ENCODE measurements around the gene IFI30. TPM values are rescaled to one million over a fixed set of nuclear protein-coding genes. Genes with fewer than 3 reads are reported as not detected.

Gene IFI30
- total RNA-seq, 1 experiment from 2014 or later = 23.6 TPM

DNA sequence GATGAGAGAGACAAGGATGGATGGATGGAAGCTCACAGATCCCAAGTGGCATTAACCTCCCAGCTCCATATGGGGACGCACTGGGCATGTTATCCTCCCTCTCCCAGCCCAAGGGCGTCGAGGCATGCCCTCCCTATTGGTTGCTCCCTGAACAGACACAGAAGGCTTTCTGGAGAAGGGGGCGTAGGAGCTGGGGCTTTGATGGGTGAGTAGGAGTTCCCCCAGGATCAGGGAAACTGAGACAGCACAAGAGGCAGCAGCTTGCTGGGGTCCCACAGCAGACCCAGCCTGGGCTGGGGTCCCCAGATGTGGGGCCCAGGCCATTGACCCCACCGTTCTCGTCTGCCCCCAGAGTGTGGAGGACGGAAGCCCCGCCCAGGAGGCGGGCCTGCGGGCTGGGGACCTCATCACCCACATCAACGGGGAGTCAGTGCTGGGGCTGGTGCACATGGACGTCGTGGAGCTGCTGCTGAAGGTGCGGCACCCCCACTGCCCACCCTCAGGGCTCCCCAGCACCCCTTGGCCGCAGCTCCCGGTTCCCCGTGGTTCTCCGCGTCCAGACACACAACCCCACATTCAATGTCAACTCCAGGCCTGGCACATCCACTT lies 28.1 kb upstream of the IFI30 start:
- H3T11ph ChIP-seq (ENCODE audit: low read length) = no peak overlapping the region
- no peak overlapping the region for H2AFZ ChIP-seq (ENCODE audit: low read length)
- H3K4me1 ChIP-seq (ENCODE audit: insufficient read depth, low read length) = no peaks in the 10 kb centered on the region
- H3K9me3 Mint-ChIP-seq = 0 out of 5 replicates have a peak, but pooled peaks cover 0 to under 1% of the 10 kb centered on the region in 2 experiments
- H4K91ac ChIP-seq (ENCODE audit: insufficient read length, low read depth, low read length) = no peak overlapping the region
- no peak overlapping the region for H3K27ac Mint-ChIP-seq
- DNase-seq = no peak
- H3K4me1 Mint-ChIP-seq = peaks cover 0 to 3% of the 10 kb centered on the region in 2 experiments; a peak in 1 of 4 replicates
- H3K79me1 ChIP-seq (ENCODE audit: insufficient read depth, low read depth, low read length, poor library complexity, severe bottlenecking) = no peaks in the 10 kb centered on the region
- H4K20me1 ChIP-seq (ENCODE audit: control insufficient read depth, insufficient read depth, insufficient read length) = no peaks in the 10 kb centered on the region
- H3K79me2 ChIP-seq (ENCODE audit: insufficient read depth, low read length) = no peaks in the 10 kb centered on the region
- no peak overlapping the region for H3K56ac ChIP-seq (ENCODE audit: insufficient read length, low read depth, low read length)
- H4K5ac ChIP-seq (ENCODE audit: insufficient read length, low read depth, low read length) = no peak overlapping the region
- H3K9ac ChIP-seq (ENCODE audit: extremely low read depth, insufficient read length, low read length) = no peak overlapping the region
- no peak overlapping the region for H3K4me2 ChIP-seq (ENCODE audit: insufficient read depth, insufficient read length, low read length)
- no peak overlapping the region for H2AK5ac ChIP-seq (ENCODE audit: insufficient read length, low read length)
- peaks cover 22 to 50% (median 45%) of the 10 kb centered on the region in 3 experiments for H3K36me3 Mint-ChIP-seq (ENCODE audit: insufficient read depth in 1 of 3, low read depth in 3 of 3)
- no peak overlapping the region for H3K18ac ChIP-seq (ENCODE audit: insufficient read length, low read depth, low read length)
- no CpG with 5 or more reads among the region's 19 CpGs for WGBS (ENCODE audit: extremely low coverage, insufficient read length, low lambda C conversion rate)
- H4K8ac ChIP-seq (replicated peaks; ENCODE audit: insufficient read length, low read depth, low read length) = no peak overlapping the region
- H3K4me3 Mint-ChIP-seq = no peak overlapping the region
- TF ChIP-seq CTCF (conservative IDR thresholded peaks at IDR 0.05) = no peak
- H3K27me3 ChIP-seq (ENCODE audit: insufficient read depth, low read length) = no peaks in the 10 kb centered on the region
- H2BK12ac ChIP-seq (ENCODE audit: insufficient read length, low read depth, low read length) = no peak overlapping the region
- H3K23ac ChIP-seq (ENCODE audit: insufficient read length, low read depth, low read length) = no peak overlapping the region
- H2BK120ac ChIP-seq (ENCODE audit: low read depth, low read length, poor library complexity, severe bottlenecking) = no peak overlapping the region
- H2BK5ac ChIP-seq (ENCODE audit: insufficient read length, low read length) = no peak overlapping the region
- no peak overlapping the region for H3K27ac ChIP-seq (ENCODE audit: insufficient read length, low read depth, low read length)
- no peak overlapping the region for H2BK15ac ChIP-seq (ENCODE audit: low read depth, low read length)
- no peak overlapping the region for H3K4ac ChIP-seq (ENCODE audit: low read depth, low read length)
- H3K27me3 Mint-ChIP-seq (ENCODE audit: low read depth) = no peaks in the 10 kb centered on the region; the same call in 1 of the 2 replicates
- H2BK20ac ChIP-seq (ENCODE audit: low read depth, low read length, poor library complexity, severe bottlenecking) = no peak overlapping the region
- H3K9me3 ChIP-seq (ENCODE audit: control insufficient read depth, low read depth, low read length) = no peaks in the 10 kb centered on the region
- H3K23me2 ChIP-seq (ENCODE audit: insufficient read length, low read depth, low read length, poor library complexity, severe bottlenecking) = no peaks in the 10 kb centered on the region
- no peak overlapping the region for H3K14ac ChIP-seq (ENCODE audit: insufficient read depth, low read length)
